ENCODE data around the gene PPP1R2C.

DNA sequence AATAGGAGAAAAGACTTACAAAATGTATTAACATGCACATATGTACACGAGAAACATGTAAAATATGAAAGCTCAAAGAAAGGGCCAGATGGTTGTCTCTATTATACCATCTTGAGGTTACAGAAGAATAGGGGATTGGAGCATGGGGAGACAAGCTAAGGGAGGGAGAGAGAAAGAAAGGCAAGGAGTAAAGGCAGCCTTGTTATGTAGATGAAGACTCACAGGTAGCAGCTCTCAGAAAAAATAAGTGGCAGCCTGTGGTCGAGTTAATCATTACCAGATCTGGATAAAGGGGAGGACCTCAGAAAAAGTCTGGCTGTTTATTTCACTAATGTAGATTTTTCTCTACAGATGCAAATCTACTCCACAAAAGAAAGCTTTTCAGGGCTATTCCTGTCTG lies 26.6 kb upstream of the PPP1R2C start:
- TF ChIP-seq, protein P1, sequence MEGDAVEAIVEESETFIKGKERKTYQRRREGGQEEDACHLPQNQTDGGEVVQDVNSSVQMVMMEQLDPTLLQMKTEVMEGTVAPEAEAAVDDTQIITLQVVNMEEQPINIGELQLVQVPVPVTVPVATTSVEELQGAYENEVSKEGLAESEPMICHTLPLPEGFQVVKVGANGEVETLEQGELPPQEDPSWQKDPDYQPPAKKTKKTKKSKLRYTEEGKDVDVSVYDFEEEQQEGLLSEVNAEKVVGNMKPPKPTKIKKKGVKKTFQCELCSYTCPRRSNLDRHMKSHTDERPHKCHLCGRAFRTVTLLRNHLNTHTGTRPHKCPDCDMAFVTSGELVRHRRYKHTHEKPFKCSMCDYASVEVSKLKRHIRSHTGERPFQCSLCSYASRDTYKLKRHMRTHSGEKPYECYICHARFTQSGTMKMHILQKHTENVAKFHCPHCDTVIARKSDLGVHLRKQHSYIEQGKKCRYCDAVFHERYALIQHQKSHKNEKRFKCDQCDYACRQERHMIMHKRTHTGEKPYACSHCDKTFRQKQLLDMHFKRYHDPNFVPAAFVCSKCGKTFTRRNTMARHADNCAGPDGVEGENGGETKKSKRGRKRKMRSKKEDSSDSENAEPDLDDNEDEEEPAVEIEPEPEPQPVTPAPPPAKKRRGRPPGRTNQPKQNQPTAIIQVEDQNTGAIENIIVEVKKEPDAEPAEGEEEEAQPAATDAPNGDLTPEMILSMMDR (IDR thresholded peaks at IDR 0.05; ENCODE audit: low read depth, low read length, missing input control) = no peak
- TF ChIP-seq, protein P2, sequence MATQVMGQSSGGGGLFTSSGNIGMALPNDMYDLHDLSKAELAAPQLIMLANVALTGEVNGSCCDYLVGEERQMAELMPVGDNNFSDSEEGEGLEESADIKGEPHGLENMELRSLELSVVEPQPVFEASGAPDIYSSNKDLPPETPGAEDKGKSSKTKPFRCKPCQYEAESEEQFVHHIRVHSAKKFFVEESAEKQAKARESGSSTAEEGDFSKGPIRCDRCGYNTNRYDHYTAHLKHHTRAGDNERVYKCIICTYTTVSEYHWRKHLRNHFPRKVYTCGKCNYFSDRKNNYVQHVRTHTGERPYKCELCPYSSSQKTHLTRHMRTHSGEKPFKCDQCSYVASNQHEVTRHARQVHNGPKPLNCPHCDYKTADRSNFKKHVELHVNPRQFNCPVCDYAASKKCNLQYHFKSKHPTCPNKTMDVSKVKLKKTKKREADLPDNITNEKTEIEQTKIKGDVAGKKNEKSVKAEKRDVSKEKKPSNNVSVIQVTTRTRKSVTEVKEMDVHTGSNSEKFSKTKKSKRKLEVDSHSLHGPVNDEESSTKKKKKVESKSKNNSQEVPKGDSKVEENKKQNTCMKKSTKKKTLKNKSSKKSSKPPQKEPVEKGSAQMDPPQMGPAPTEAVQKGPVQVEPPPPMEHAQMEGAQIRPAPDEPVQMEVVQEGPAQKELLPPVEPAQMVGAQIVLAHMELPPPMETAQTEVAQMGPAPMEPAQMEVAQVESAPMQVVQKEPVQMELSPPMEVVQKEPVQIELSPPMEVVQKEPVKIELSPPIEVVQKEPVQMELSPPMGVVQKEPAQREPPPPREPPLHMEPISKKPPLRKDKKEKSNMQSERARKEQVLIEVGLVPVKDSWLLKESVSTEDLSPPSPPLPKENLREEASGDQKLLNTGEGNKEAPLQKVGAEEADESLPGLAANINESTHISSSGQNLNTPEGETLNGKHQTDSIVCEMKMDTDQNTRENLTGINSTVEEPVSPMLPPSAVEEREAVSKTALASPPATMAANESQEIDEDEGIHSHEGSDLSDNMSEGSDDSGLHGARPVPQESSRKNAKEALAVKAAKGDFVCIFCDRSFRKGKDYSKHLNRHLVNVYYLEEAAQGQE (IDR thresholded peaks at IDR 0.05) = no peak
- TF ChIP-seq YY1 (IDR thresholded peaks at IDR 0.05) (no peak), TAF1 (conservative IDR thresholded peaks at IDR 0.05) (no peak), JUND (IDR thresholded peaks at IDR 0.05) (no peak), HNF4G (IDR thresholded peaks at IDR 0.05) (no peak), RAD21 (IDR thresholded peaks at IDR 0.05) (no peak)
- TF ChIP-seq, protein P3, sequence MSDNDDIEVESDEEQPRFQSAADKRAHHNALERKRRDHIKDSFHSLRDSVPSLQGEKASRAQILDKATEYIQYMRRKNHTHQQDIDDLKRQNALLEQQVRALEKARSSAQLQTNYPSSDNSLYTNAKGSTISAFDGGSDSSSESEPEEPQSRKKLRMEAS (IDR thresholded peaks at IDR 0.05) = no peak
- TF ChIP-seq, protein P4, sequence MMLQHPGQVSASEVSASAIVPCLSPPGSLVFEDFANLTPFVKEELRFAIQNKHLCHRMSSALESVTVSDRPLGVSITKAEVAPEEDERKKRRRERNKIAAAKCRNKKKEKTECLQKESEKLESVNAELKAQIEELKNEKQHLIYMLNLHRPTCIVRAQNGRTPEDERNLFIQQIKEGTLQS (IDR thresholded peaks at IDR 0.05) = no peak
